ENCODE data around the gene GALR2.

DNA sequence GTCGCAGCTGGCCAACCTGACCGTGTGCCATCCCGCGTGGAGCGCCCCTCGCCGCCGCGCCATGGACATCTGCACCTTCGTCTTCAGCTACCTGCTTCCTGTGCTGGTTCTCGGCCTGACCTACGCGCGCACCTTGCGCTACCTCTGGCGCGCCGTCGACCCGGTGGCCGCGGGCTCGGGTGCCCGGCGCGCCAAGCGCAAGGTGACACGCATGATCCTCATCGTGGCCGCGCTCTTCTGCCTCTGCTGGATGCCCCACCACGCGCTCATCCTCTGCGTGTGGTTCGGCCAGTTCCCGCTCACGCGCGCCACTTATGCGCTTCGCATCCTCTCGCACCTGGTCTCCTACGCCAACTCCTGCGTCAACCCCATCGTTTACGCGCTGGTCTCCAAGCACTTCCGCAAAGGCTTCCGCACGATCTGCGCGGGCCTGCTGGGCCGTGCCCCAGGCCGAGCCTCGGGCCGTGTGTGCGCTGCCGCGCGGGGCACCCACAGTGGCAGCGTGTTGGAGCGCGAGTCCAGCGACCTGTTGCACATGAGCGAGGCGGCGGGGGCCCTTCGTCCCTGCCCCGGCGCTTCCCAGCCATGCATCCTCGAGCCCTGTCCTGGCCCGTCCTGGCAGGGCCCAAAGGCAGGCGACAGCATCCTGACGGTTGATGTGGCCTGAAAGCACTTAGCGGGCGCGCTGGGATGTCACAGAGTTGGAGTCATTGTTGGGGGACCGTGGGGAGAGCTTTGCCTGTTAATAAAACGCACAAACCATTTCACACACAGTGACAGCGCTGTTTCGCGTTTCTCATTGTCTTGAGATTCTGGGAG, 2.4 kb downstream of the GALR2 start:
- TF ChIP-seq, protein P1, sequence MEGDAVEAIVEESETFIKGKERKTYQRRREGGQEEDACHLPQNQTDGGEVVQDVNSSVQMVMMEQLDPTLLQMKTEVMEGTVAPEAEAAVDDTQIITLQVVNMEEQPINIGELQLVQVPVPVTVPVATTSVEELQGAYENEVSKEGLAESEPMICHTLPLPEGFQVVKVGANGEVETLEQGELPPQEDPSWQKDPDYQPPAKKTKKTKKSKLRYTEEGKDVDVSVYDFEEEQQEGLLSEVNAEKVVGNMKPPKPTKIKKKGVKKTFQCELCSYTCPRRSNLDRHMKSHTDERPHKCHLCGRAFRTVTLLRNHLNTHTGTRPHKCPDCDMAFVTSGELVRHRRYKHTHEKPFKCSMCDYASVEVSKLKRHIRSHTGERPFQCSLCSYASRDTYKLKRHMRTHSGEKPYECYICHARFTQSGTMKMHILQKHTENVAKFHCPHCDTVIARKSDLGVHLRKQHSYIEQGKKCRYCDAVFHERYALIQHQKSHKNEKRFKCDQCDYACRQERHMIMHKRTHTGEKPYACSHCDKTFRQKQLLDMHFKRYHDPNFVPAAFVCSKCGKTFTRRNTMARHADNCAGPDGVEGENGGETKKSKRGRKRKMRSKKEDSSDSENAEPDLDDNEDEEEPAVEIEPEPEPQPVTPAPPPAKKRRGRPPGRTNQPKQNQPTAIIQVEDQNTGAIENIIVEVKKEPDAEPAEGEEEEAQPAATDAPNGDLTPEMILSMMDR (IDR thresholded peaks at IDR 0.05; ENCODE audit: low read depth, low read length): no peak
- TF ChIP-seq POLR2A (IDR thresholded peaks at IDR 0.05; ENCODE audit: extremely low read depth, insufficient read length) (no peak), MYC (IDR thresholded peaks at IDR 0.05; ENCODE audit: low read depth, low read length) (no peak)
- TF ChIP-seq, protein P2, sequence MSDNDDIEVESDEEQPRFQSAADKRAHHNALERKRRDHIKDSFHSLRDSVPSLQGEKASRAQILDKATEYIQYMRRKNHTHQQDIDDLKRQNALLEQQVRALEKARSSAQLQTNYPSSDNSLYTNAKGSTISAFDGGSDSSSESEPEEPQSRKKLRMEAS (IDR thresholded peaks at IDR 0.05; ENCODE audit: low read depth, low read length): no peak
